Suppressor macrophage treated with lipopolysaccharide for 4 hours (primary cell): ENCODE measurements around the gene IDS.
"Not testable (repeated sequence)": the region's sequence is repeated elsewhere in the genome, so short reads cannot be mapped to it uniquely, and the experiment has no call there.

Source experiments
- DNase-seq: peaks from one replicate; pipeline ENCODE4 v3.0.0-alpha.2; 2020

Gene IDS

GRCh38 chrX:149526318-149527033 is 21.4 kb upstream of the IDS start:
- not testable (repeated sequence) for DNase-seq

DNA sequence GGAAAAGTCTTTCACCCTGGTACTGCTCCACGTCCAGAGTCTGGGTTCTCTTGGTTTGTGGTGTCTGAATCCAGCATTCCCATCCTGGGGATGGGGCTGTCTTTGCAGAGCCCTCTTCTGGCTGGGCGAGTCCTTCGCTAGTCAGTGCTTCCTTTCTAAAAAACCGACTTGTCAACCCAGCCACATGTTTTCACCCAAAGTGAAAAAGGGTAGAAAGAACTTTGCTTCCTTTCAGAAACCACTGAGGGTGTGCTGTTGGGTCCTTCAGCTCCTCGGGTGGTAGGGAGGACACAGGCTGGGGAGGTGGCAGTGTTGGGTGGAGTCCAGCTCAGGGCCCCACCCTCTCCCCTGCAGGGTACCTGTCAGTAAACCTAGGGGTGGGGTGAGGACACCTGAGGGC is 20.8 kb upstream of the IDS start:
- DNase-seq: not testable (repeated sequence)

GRCh38 chrX:149525389-149525788 is 20.3 kb upstream of the IDS start:
- peak; percentile 52 for DNase-seq

- DNase-seq: no peak
Observed at GRCh38 chrX:149522916-149523315, 17.8 kb upstream of the IDS start.

DNA sequence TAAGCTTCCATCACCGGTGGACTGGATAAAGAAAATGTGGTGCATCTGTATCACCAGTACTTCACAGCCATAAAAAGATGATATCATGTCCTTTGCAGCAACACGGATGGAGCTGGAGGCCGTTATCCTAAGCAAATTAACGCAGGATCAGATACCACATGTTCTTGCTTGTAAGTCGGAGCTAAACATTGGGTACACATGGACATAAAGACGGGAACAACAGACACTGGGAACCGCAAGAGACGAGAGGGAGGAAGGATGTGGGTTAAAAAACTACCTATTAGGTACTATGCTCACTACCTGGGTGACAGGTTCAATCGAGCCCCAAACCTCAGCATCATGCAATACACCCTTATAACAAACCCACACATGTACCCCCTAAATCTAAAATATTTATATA is 16.3 kb upstream of the IDS start:
- no peak for DNase-seq

GRCh38 chrX:149520636-149521277 is 15.7 kb upstream of the IDS start:
- DNase-seq: not testable (repeated sequence)

DNA sequence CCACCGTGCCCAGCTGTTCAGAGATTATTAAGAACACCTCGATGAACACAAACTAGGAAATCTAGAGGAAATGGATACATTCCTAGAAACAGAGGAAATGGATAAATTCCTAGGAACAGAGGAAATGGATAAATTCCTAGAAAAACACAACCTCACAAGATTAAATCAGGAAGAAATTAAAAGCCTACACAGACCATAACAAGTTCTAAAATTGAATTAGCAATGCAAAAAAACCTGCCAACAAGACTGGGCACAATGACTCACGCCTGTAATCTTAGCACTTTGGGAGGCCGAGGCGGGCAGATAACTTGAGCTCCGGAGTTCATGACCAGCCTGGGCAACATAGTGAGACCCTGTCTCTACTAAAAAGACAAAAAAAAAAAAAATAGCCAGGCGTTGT is 13.1 kb upstream of the IDS start:
- no peak for DNase-seq

DNA sequence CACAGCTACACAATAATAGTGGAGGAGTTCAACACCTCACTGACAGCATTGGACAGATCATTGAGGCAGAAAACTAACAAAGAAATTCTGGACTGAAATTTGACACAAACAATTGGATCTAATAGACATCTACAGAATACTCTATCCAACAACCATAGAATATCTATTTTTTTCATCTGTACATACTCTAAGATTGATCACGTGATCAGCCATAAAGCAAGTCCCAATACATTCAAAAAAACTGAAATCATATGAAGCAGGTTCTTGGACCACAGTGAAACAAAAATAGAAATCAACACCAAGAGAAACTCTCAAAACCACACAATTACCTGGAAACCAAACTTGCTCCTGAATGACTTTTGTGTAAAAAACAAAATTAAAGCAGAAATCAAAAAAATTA is 12.2 kb upstream of the IDS start:
- DNase-seq: no peak

GRCh38 chrX:149516604-149517003 is 11.5 kb upstream of the IDS start:
- DNase-seq: no peak

DNA sequence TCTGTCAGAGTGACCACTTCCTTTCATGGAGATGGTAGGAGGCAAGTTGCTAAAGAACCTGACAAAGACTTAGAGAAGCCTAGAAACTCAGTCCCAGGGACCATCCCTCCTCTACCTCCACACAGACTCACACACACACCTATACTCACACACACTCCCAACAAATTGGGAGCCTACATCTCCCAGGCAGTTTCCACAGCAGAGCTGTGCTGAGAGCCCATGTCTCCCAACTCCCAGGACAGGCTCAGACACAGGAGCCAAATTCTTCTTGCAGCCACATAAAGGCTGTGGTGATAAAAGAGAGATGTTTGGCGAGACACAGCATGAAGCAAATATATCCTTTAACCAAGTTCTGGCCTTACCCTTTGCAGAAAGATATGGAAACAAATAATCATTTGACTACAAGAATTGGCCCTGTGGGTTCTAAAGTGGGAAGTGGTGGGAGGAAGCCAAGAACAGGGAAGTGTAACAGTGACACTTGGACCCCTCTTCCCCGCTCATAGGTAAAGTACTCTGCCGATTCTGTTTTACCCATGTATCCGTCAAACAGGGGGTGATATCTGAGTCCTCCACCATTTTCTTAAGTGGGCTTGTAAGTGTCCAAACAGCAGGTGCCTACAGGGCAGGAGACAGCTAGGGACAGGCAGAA is 11.0 kb upstream of the IDS start:
- DNase-seq: no peak

DNA sequence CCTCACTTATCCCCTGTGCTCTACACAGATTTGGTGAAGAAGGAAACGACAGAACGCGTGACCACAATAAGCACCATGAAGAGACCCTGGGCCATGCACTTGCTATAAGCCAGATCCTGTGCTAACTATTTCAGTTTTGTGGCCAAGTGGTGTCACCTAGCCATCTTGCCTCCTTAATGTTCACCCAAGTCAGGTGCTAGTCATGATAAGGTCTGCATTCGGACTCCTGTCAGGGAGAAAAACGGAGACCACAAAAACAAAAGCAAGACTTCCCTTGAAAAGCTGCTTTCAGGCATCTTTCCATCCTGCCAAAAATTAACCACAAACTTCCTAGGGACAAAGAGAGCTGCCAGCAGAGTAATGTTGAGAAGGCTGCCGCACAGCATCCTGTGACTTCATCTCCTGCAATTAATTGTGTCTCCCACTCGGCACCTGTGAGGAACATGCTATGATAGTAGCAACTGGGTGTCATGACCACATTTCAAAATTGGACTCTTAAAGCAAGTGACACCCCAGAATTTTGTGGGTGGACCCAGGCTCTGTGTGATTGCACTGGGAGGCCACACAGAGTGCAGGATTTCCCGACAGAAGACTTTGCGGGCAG is 8.8 kb upstream of the IDS start:
- no peak for DNase-seq

- DNase-seq: peak; percentile 53
Observed at GRCh38 chrX:149512225-149512885, 7.2 kb upstream of the IDS start.

GRCh38 chrX:149511081-149511480 is 6.0 kb upstream of the IDS start:
- no peak for DNase-seq

- DNase-seq: peak; percentile 19
Observed at GRCh38 chrX:149510386-149510785, 5.3 kb upstream of the IDS start.

DNA sequence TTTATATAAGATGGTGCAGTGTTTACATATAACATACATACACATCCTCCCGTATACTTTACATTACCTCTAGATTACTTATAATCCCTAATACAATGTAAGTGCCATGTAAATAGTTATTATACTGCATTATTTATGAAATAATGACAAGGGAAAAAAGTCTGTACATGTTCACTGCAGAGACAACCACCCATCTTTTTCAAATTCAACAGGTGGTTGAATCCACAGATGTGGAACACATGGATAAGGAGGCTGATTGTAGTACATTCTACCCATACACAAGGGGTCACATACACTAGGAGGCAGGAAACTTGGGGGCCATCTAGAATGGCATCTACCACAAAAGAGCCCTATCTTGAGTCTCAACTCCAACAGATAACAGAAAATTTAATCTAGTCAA is 3.4 kb upstream of the IDS start:
- DNase-seq: no peak

GRCh38 chrX:149506349-149506748 is 1.2 kb upstream of the IDS start:
- DNase-seq: no peak

DNA sequence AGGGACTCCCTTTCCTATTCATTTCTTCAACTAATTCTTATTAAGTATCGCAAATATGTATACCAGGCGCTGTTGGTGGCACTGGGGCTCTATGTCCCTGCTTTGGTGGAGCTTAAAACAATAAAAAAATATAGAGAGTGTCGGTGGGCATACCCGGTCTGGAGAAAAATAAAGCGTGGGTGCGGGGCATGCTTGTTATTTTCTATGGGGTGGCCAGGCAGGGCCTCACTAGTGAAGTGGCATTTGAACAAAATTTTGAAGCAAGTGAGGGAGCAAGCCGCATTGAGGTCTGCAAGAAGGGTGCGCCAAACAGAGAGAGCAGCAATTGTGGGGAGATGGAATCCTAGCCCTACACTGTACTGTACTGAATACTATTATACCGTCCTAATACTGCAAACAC is 565 bp upstream of the IDS start:
- no peak for DNase-seq

DNA sequence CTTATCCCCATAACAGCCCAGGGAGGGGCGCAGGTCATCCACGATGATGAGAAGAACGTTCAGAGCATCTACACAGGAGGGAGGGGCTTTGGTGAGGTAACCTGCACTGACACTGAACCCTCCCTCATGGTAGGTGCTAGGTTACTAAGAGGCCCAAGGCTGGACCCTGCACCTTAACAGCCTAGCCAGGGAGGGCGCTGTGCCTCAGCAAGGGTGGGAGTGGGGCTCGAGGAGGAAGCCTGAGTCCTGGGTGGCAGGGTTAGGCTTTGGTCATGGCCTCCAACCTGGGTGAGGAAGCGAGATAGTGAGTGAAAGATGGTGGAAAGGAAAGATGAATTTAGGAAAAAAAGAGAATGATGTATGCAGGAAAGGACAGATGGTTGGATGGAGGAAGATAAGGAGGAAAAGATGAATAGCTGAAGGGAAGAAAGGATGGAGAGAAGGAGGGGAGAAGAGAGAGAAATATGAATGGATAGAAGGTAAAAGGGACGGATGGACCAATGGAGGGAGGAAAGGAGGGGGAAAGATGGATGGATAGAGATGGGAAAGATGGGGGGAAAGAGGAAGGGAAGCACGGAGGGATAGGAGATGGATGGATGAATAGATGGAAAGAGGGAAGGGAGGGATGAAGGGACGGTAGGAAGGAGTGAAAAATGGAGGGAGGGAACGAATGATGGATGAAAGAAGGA is 736 bp downstream of the IDS start:
- DNase-seq: peak; percentile 17

DNA sequence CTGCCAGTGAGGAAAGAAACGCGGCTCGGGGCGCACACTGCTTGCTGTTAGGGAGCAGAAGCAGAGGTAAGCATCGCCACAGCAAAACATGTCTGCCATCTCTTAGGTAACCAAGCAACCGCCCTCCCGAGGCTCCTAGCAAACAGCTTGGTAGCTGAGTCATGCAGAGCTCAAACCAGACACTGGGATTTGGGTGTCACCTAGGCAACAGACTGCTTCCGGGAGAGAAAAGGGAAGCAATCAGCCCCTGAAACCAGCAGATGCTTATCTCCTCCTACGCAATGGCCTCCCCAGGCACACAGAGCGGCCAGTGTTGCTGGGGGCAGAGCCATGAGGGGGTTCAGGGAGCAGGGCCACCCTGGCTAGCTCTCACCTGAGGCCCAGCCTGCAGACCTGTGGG is 1.7 kb downstream of the IDS start:
- peak; percentile 39 for DNase-seq

- not testable (repeated sequence) for DNase-seq
Observed at GRCh38 chrX:149502923-149503322, 2.2 kb downstream of the IDS start.

DNA sequence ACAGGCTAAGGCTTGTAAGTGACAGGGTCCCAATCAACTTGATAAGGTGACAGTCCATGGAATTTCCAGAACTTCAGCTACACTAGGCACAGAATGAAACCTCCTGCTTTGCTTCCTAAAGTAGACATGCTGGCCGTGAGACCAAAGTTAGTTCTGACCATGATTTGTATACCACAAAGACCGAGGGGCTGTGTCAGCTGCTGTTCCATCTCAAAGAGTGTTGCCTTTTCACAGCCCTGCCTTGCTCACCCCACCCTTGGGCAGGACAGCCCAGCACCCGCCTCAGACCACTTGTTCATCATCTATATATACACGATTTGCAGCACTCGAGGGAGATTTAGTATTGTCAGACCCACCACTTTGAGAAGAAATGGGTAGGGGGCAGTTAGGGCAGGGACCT is 5.3 kb downstream of the IDS start:
- DNase-seq: no peak

DNA sequence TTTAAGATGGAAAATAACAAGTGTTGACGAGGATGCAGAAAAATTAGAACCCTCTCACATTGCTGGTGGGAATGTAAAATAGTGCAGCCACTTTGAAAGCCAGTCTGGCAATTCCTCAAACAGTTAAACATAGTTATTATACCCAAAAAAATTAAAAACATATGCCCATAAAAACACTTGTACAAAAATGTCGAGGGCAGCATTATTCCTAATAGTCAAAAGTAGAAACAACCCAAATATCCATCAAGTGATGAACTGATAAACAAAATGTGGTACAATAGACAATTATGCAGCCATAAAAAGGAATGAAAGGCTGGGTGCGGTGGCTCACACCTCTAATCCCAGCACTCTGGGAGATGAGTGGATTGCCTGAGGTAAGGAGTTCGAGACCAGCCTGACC is 6.3 kb downstream of the IDS start:
- DNase-seq: no peak

DNA sequence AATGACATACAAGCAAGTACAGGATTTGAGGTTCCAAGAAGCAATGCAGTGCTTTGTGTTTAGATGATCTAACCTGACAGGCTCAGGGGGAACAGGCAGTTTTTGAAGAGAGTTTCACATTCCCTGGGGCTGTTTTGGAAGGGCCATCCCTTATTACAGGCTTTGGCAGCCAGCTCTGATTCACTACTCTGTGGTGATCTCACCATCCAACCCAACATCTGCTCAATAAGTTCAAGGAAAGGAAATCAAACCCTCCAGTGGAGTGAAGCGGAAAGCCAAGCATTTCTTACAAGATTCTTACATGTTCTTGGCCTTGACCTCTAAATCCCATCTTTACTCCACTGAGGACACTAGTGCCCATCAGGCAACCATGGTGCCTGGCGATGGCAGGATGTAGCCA is 7.5 kb downstream of the IDS start:
- no peak for DNase-seq
